ENCODE data around the gene FBXL17.

DNA sequence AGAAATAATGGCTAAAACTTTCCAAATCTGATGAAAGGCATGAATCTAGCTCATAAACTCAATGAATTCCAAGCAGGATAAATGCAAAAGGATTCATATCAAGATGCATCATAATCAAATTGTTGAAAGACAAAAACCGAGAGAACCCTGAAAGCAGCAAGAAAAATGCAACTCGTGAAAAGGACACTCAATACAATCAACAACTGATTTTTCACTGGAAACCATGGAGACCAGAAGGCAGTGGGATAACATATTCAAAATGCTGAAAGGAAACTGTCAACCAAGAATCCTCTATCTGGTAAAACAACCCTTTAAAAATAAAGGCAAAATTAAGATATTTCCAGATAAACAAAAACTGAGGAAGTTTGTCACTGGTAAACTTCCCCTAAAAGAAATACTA lies 9.5 kb downstream of the FBXL17 start:
- no peak for TF ChIP-seq EP300 (IDR thresholded peaks at IDR 0.05)
- no peak for TF ChIP-seq RARB (CRISPR knock-in tag; IDR thresholded peaks at IDR 0.05)
- TF ChIP-seq SREBF2 (IDR thresholded peaks at IDR 0.05): no peak
- TF ChIP-seq CBX2 (IDR thresholded peaks at IDR 0.05; ENCODE audit: borderline replicate concordance, low read depth): no peak
- TF ChIP-seq, protein P1, sequence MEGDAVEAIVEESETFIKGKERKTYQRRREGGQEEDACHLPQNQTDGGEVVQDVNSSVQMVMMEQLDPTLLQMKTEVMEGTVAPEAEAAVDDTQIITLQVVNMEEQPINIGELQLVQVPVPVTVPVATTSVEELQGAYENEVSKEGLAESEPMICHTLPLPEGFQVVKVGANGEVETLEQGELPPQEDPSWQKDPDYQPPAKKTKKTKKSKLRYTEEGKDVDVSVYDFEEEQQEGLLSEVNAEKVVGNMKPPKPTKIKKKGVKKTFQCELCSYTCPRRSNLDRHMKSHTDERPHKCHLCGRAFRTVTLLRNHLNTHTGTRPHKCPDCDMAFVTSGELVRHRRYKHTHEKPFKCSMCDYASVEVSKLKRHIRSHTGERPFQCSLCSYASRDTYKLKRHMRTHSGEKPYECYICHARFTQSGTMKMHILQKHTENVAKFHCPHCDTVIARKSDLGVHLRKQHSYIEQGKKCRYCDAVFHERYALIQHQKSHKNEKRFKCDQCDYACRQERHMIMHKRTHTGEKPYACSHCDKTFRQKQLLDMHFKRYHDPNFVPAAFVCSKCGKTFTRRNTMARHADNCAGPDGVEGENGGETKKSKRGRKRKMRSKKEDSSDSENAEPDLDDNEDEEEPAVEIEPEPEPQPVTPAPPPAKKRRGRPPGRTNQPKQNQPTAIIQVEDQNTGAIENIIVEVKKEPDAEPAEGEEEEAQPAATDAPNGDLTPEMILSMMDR (IDR thresholded peaks at IDR 0.05): no peak
- no peak for TF ChIP-seq POLR2A (IDR thresholded peaks at IDR 0.05; ENCODE audit: low read length)
- TF ChIP-seq CHD4 (IDR thresholded peaks at IDR 0.05; ENCODE audit: borderline replicate concordance): no peak

Data from A549 (cell line).